ENCODE data around the gene FAM131C. TPM values are rescaled to one million over a fixed set of nuclear protein-coding genes. Genes with fewer than 3 reads are reported as not detected.
"Not testable (repeated sequence)": the region's sequence is repeated elsewhere in the genome, so short reads cannot be mapped to it uniquely, and the experiment has no call there.

FAM131C gene
- total RNA-seq, 1 donor from 2014 or later: 1.1 TPM

- Mint-ChIP-seq H3K4me3 (ENCODE audit: unreplicated experiment) (peak overlapping the region; percentile 38), H3K9me3 (ENCODE audit: unreplicated experiment) (peaks cover 5% of the 10 kb centered on the region), H3K4me1 (ENCODE audit: low read depth, unreplicated experiment) (no peaks in the 10 kb centered on the region), H3K27ac (ENCODE audit: unreplicated experiment) (no peak overlapping the region), H3K36me3 (ENCODE audit: unreplicated experiment) (no peaks in the 10 kb centered on the region), H3K27me3 (ENCODE audit: unreplicated experiment) (peaks cover 3% of the 10 kb centered on the region)
- no peak for TF ChIP-seq CTCF (IDR thresholded peaks at IDR 0.05; ENCODE audit: partially characterized antibody, unreplicated experiment)
- DNase-seq: peak; percentile 79
These were observed 24.8 kb downstream of the FAM131C start for GRCh38 chr1:16048573-16049189.

- H3K4me1 Mint-ChIP-seq (ENCODE audit: low read depth, unreplicated experiment): no peaks in the 10 kb centered on the region
- TF ChIP-seq CTCF (IDR thresholded peaks at IDR 0.05; ENCODE audit: partially characterized antibody, unreplicated experiment): no peak
- H3K27ac Mint-ChIP-seq (ENCODE audit: unreplicated experiment): no peak overlapping the region
- H3K36me3 Mint-ChIP-seq (ENCODE audit: unreplicated experiment): no peaks in the 10 kb centered on the region
- no peak overlapping the region for H3K4me3 Mint-ChIP-seq (ENCODE audit: unreplicated experiment)
- H3K9me3 Mint-ChIP-seq (ENCODE audit: unreplicated experiment): peaks cover 5% of the 10 kb centered on the region
- H3K27me3 Mint-ChIP-seq (ENCODE audit: unreplicated experiment): peaks cover 3% of the 10 kb centered on the region
- no peak for DNase-seq
These were observed 25.5 kb downstream of the FAM131C start for GRCh38 chr1:16047791-16048475.

GRCh38 chr1:16046842-16047241 lies 26.6 kb downstream of the FAM131C start:
- TF ChIP-seq CTCF (IDR thresholded peaks at IDR 0.05; ENCODE audit: partially characterized antibody, unreplicated experiment): no peak
- Mint-ChIP-seq H3K4me1 (ENCODE audit: low read depth, unreplicated experiment) (no peaks in the 10 kb centered on the region), H3K27me3 (ENCODE audit: unreplicated experiment) (peaks cover 7% of the 10 kb centered on the region), H3K9me3 (ENCODE audit: unreplicated experiment) (peaks cover 5% of the 10 kb centered on the region), H3K36me3 (ENCODE audit: unreplicated experiment) (no peaks in the 10 kb centered on the region), H3K4me3 (ENCODE audit: unreplicated experiment) (no peak overlapping the region), H3K27ac (ENCODE audit: unreplicated experiment) (no peak overlapping the region)
- no peak for DNase-seq

GRCh38 chr1:16043950-16044349 lies 29.5 kb downstream of the FAM131C start:
- Mint-ChIP-seq H3K36me3 (ENCODE audit: unreplicated experiment) (no peaks in the 10 kb centered on the region), H3K9me3 (ENCODE audit: unreplicated experiment) (peaks cover 6% of the 10 kb centered on the region), H3K4me3 (ENCODE audit: unreplicated experiment) (no peak overlapping the region), H3K27me3 (ENCODE audit: unreplicated experiment) (peaks cover 8% of the 10 kb centered on the region), H3K27ac (ENCODE audit: unreplicated experiment) (no peak overlapping the region), H3K4me1 (ENCODE audit: low read depth, unreplicated experiment) (peaks cover 8% of the 10 kb centered on the region)
- DNase-seq: no peak
- TF ChIP-seq CTCF (IDR thresholded peaks at IDR 0.05; ENCODE audit: partially characterized antibody, unreplicated experiment): no peak

- TF ChIP-seq CTCF (IDR thresholded peaks at IDR 0.05; ENCODE audit: partially characterized antibody, unreplicated experiment): no peak
- Mint-ChIP-seq H3K4me3 (ENCODE audit: unreplicated experiment) (no peak within 1 kb of the TSS), H3K27ac (ENCODE audit: unreplicated experiment) (no peak within 1 kb of the TSS), H3K36me3 (ENCODE audit: unreplicated experiment) (no peaks in the 10 kb centered on the region), H3K27me3 (ENCODE audit: unreplicated experiment) (peaks cover 8% of the 10 kb centered on the region), H3K9me3 (ENCODE audit: unreplicated experiment) (peaks cover 6% of the 10 kb centered on the region), H3K4me1 (ENCODE audit: low read depth, unreplicated experiment) (peaks cover 8% of the 10 kb centered on the region)
- no peak for DNase-seq
These were observed 29.9 kb downstream of the FAM131C start, which contains the start of gene CLCNKB for GRCh38 chr1:16043521-16043920. Gene CLCNKB, plus strand, starts transcription at chr1:16043782. Its CDS starts 711 bp downstream, at chr1:16044493.

- H3K27ac Mint-ChIP-seq (ENCODE audit: unreplicated experiment); H3K9me3 Mint-ChIP-seq (ENCODE audit: unreplicated experiment); H3K4me1 Mint-ChIP-seq (ENCODE audit: low read depth, unreplicated experiment); H3K36me3 Mint-ChIP-seq (ENCODE audit: unreplicated experiment); H3K27me3 Mint-ChIP-seq (ENCODE audit: unreplicated experiment); DNase-seq; H3K4me3 Mint-ChIP-seq (ENCODE audit: unreplicated experiment): not testable (repeated sequence)
These were observed 30.8 kb downstream of the FAM131C start for GRCh38 chr1:16042654-16043053.
